Measurements from ENCODE around the gene PEAK1. TPM values are rescaled to one million over a fixed set of nuclear protein-coding genes. Genes with fewer than 3 reads are reported as not detected.

Gene PEAK1
- total and polyA plus RNA-seq, 8 donors = 58.3 to 86.9 (median 64.3) TPM

DNA sequence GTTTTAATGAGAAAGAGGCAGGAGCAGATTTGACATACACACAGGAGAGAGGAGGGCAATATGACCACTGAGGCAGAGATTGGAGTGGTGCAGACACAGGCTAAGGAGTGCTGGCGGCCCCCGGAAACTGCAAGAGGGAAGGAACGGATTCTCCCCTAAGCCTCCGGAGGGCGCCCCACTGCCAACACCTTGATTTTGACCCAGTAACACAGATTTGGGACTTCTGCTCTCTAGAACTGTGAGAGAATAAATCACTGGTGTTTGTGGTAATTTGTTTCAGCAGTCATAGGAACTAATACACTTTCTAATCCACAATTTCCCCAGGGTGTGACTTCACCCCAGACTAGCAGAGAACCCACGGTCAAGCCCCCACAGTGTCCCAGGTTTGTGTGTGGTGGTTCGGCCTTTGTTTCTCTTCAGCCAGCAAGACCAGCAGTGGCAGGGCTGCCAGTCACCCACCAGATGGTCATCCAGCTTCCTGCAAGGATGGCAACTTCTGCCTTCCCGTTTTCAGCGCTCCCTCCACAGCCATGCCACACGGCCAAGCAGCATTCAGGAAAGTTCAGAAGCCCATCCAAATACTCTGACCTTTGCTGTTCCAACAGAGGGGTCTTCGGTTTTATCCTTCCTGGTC is 325.4 kb downstream of the PEAK1 start:
- TF ChIP-seq, protein P1, sequence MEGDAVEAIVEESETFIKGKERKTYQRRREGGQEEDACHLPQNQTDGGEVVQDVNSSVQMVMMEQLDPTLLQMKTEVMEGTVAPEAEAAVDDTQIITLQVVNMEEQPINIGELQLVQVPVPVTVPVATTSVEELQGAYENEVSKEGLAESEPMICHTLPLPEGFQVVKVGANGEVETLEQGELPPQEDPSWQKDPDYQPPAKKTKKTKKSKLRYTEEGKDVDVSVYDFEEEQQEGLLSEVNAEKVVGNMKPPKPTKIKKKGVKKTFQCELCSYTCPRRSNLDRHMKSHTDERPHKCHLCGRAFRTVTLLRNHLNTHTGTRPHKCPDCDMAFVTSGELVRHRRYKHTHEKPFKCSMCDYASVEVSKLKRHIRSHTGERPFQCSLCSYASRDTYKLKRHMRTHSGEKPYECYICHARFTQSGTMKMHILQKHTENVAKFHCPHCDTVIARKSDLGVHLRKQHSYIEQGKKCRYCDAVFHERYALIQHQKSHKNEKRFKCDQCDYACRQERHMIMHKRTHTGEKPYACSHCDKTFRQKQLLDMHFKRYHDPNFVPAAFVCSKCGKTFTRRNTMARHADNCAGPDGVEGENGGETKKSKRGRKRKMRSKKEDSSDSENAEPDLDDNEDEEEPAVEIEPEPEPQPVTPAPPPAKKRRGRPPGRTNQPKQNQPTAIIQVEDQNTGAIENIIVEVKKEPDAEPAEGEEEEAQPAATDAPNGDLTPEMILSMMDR (IDR thresholded peaks at IDR 0.05) = no peak
- H3K36me3 ChIP-seq = no peaks in the 10 kb centered on the region
- H3K4me1 ChIP-seq = no peaks in the 10 kb centered on the region
- no peak for DNase-seq
- H3K4me3 ChIP-seq = no peak overlapping the region
- intact Hi-C loops (cut with DNase I) = no loop called here
- no peak overlapping the region for H3K27ac ChIP-seq
- H3K9me3 ChIP-seq = no peaks in the 10 kb centered on the region
- no peaks in the 10 kb centered on the region for H3K27me3 ChIP-seq
- ATAC-seq = no peak

GRCh38 chr15:77093436-77093835 is 326.5 kb downstream of the PEAK1 start:
- no peaks in the 10 kb centered on the region for H3K9me3 ChIP-seq
- H3K27me3 ChIP-seq = no peaks in the 10 kb centered on the region
- H3K4me1 ChIP-seq = no peaks in the 10 kb centered on the region
- TF ChIP-seq, protein P1 (IDR thresholded peaks at IDR 0.05) = no peak
- no peaks in the 10 kb centered on the region for H3K36me3 ChIP-seq
- no peak overlapping the region for H3K4me3 ChIP-seq
- DNase-seq = no peak
- intact Hi-C loops (cut with DNase I) = no loop called here
- H3K27ac ChIP-seq = no peak overlapping the region
- ATAC-seq = no peak

- no peak overlapping the region for H3K4me3 ChIP-seq
- intact Hi-C loops (cut with DNase I) = no loop called here
- H3K27ac ChIP-seq = no peak overlapping the region
- no peaks in the 10 kb centered on the region for H3K27me3 ChIP-seq
- no peaks in the 10 kb centered on the region for H3K36me3 ChIP-seq
- no peaks in the 10 kb centered on the region for H3K4me1 ChIP-seq
- TF ChIP-seq, protein P1 (IDR thresholded peaks at IDR 0.05) = no peak
- no peak for ATAC-seq
- no peak for DNase-seq
- H3K9me3 ChIP-seq = no peaks in the 10 kb centered on the region
These were observed 328.8 kb downstream of the PEAK1 start for GRCh38 chr15:77091097-77091496.

DNA sequence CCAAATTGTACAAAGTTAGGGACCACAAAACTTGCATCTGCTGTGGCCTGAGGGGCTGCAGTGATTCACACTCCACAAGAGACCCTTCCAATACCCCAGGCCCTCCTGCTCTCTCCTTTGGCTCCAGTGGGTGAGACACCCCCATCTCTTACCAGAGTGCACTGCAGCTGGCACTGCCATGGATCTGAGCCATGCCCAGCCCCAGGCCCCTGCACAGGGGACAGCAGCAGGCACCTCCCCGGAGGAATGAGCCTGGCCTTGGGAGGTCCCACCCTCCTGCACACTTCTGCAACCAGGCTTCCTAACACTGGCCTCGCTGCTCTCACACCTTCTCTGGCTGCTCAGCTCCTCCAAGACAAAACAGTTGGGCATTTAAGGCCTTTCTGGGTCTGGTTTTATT is 332.7 kb downstream of the PEAK1 start:
- Histone ChIP-seq H3K27ac (no peak overlapping the region), H3K4me1 (peaks cover 5 to 18% of the 10 kb centered on the region in 2 donors), H3K9me3 (no peaks in the 10 kb centered on the region), H3K4me3 (no peak overlapping the region), H3K27me3 (no peaks in the 10 kb centered on the region), H3K36me3 (no peaks in the 10 kb centered on the region)
- intact Hi-C loops (cut with DNase I) = no loop called here
- TF ChIP-seq, protein P1 (IDR thresholded peaks at IDR 0.05) = no peak
- ATAC-seq (no peak), DNase-seq (no peak)

DNA sequence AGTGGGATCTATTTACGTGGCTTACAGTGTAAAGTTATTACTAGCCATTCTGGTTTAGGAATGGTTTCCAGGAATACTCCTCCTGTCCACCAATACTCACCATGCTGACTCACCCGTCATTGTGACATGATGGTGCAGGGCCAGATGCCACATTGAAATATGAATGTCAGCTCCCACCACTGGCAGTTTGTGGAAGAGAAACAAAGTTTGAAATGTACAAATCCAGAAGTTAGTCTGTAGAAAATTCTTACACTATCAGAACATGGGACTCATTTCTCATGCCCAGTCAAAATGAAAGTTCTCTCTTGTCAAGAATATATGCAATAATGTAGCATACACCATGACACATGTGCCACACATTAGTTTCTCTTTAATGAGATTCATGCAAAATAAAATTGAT is 334.6 kb downstream of the PEAK1 start:
- H3K9me3 ChIP-seq = no peaks in the 10 kb centered on the region
- TF ChIP-seq, protein P1 (IDR thresholded peaks at IDR 0.05) = no peak
- no peak overlapping the region for H3K27ac ChIP-seq
- peaks cover 5 to 18% of the 10 kb centered on the region in 2 donors for H3K4me1 ChIP-seq
- intact Hi-C loops (cut with DNase I) = no loop called here
- ATAC-seq (no peak), DNase-seq (no peak)
- H3K36me3 ChIP-seq = no peaks in the 10 kb centered on the region
- H3K27me3 ChIP-seq = no peaks in the 10 kb centered on the region
- no peak overlapping the region for H3K4me3 ChIP-seq
